M059J (cell line): ENCODE data around the gene C2orf68. TPM values are rescaled to one million over a fixed set of nuclear protein-coding genes. Genes with fewer than 3 reads are reported as not detected.
"Not testable (repeated sequence)": the region's sequence is repeated elsewhere in the genome, so short reads cannot be mapped to it uniquely, and the experiment has no call there.

Source experiments
- DNase-seq: peaks from one replicate; pipeline ENCODE4 v3.0.0-alpha.2; 2012; ENCODE audit warnings: low read depth
- total RNA-seq: library from RNA; depleted of rRNA; stranded (reverse); fragments of >200 nt; shearing (Covaris generic); gene quantifications from 2 replicates; pipeline ENCODE4 v1.2.3, GENCODE V29; 2014; rRNA removed

Gene C2orf68
- 11.9 and 19.1 TPM in 2 replicates for total RNA-seq

- DNase-seq: peak; percentile 79
Measured at GRCh38 chr2:85611705-85612587, at the start of gene C2orf68. Gene C2orf68, minus strand, starts transcription at chr2:85612066. Its CDS starts 82 bp downstream, at chr2:85611984.

- no peak for DNase-seq
Measured at GRCh38 chr2:85661139-85661858, 49.4 kb upstream of the C2orf68 start.

GRCh38 chr2:85660725-85661124 is 48.9 kb upstream of the C2orf68 start:
- DNase-seq: no peak

- DNase-seq: not testable (repeated sequence)
Measured at GRCh38 chr2:85660301-85660700, 48.4 kb upstream of the C2orf68 start.

- DNase-seq: no peak
Measured at GRCh38 chr2:85659324-85659981, 47.6 kb upstream of the C2orf68 start.

GRCh38 chr2:85657399-85657798 is 45.5 kb upstream of the C2orf68 start:
- DNase-seq: not testable (repeated sequence)

GRCh38 chr2:85656468-85656867 is 44.6 kb upstream of the C2orf68 start:
- peak; percentile 42 for DNase-seq

GRCh38 chr2:85655961-85656417 is 44.1 kb upstream of the C2orf68 start:
- DNase-seq: peak; percentile 55

GRCh38 chr2:85653996-85654395 is 42.1 kb upstream of the C2orf68 start:
- DNase-seq: no peak

- no peak for DNase-seq
Measured at GRCh38 chr2:85652056-85652455, 40.2 kb upstream of the C2orf68 start.

- no peak for DNase-seq
Measured at GRCh38 chr2:85651097-85651496, 39.2 kb upstream of the C2orf68 start.

GRCh38 chr2:85650456-85650855 is 38.6 kb upstream of the C2orf68 start:
- no peak for DNase-seq

- peak; percentile 80 for DNase-seq
Measured at GRCh38 chr2:85649201-85650190, 37.6 kb upstream of the C2orf68 start.

- DNase-seq: peak; percentile 48
Measured at GRCh38 chr2:85648619-85649018, 36.8 kb upstream of the C2orf68 start.

GRCh38 chr2:85647823-85648526 is 36.1 kb upstream of the C2orf68 start:
- DNase-seq: no peak

- no peak for DNase-seq
Measured at GRCh38 chr2:85646166-85646565, 34.3 kb upstream of the C2orf68 start.

- DNase-seq: no peak
Measured at GRCh38 chr2:85644909-85645308, 33.0 kb upstream of the C2orf68 start.

GRCh38 chr2:85642725-85643124 is 30.9 kb upstream of the C2orf68 start:
- no peak for DNase-seq

GRCh38 chr2:85635636-85636035 is 23.8 kb upstream of the C2orf68 start:
- DNase-seq: no peak

- no peak for DNase-seq
Measured at GRCh38 chr2:85635011-85635410, 23.1 kb upstream of the C2orf68 start.
